ENCODE measurements around the gene PAPPA2. TPM values are rescaled to one million over a fixed set of nuclear protein-coding genes. Genes with fewer than 3 reads are reported as not detected.

Gene PAPPA2
- total and polyA plus RNA-seq, 2 of the 4 experiments (the other 2 are of a cell fraction): 0.10 to 0.18 TPM

DNA sequence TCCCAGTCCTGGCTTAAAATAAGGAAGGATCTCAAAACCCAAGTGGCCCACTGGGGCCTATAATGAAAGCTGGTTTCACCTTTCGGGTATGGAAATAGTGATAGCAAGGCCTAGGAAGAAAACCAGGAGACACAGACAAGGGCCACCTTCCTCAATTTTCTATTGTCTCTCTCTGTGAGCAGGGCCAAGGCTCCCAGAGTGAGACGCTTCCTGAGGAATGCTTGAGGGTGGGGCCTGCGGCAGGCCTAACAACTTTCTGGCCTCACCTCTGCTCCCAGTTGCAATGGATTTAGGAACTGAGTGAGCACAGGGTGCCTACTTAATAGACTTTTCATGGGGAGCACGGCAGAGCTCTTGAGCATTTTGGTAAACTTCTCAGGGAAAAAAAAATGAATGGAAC is 400.6 kb downstream of the PAPPA2 start:
- dilution Hi-C loops (cut with HindIII; ENCODE audit: low sequenced_read_pairs, unreplicated experiment) (no loop called here), intact Hi-C loops (cut with micrococcal nuclease) (no loop called here), in situ Hi-C loops (cut with MboI; ENCODE audit: low sequenced_read_pairs) (loop anchor here (25.0 kb wide), 1 partner anchor 1701 kb away; no protein-coding TSS in a partner anchor)
- no peaks in the 10 kb centered on the region for H3K9me1 ChIP-seq (ENCODE audit: insufficient read depth, low read length)
- no peaks in the 10 kb centered on the region for H3K79me1 ChIP-seq (ENCODE audit: low read depth in 1 of 2, low read length in 2 of 2)
- H2AFZ ChIP-seq (replicated peaks; ENCODE audit: low read length, poor library complexity): no peak overlapping the region
- no peak overlapping the region for H2AK9ac ChIP-seq (replicated peaks; ENCODE audit: low read depth, low read length, poor library complexity)
- H3K23ac ChIP-seq (ENCODE audit: low read depth, low read length): no peak overlapping the region
- no peak overlapping the region for H3K9ac ChIP-seq (ENCODE audit: low read depth, low read length)
- H4K91ac ChIP-seq (ENCODE audit: insufficient read depth, low read depth, low read length): no peak overlapping the region
- POLR2A ChIA-PET (ENCODE audit: unreplicated experiment): no interaction called here
- no peaks in the 10 kb centered on the region for H4K20me1 ChIP-seq (ENCODE audit: insufficient read depth, low read length)
- H2BK120ac ChIP-seq (ENCODE audit: low read depth, low read length): no peak overlapping the region
- ATAC-seq (ENCODE audit: low read depth): no peak
- 40% methylated on average over 1 of the region's 4 CpGs; no CpG with 5 or more reads in 1 of the 2 experiments for WGBS, 2 experiments (ENCODE audit: extremely low coverage in 2 of 2, insufficient read length in 1 of 2)
- no peak overlapping the region for H3K4me3 ChIP-seq (ENCODE audit: insufficient read depth, low read depth, low read length)
- no peaks in the 10 kb centered on the region for H3K36me3 ChIP-seq (ENCODE audit: control insufficient read depth, insufficient read depth, low read length)
- no peak overlapping the region for H3K18ac ChIP-seq (ENCODE audit: low read depth, low read length)
- no peak overlapping the region for H4K8ac ChIP-seq (ENCODE audit: low read depth in 2 of 2, low read length in 2 of 2)
- H4K5ac ChIP-seq (ENCODE audit: low read depth, low read length): no peak overlapping the region
- no peak overlapping the region for H2BK5ac ChIP-seq (ENCODE audit: low read depth, low read length, poor library complexity, severe bottlenecking)
- H3K27me3 ChIP-seq (ENCODE audit: control insufficient read depth, insufficient read depth, low read length): no peaks in the 10 kb centered on the region
- BruUV-seq (replicated peaks): no TSS peak
- no peak overlapping the region for H2AK5ac ChIP-seq (ENCODE audit: low read depth, low read length)
- H3K4ac ChIP-seq (ENCODE audit: low read depth, low read length): no peak overlapping the region
- TF ChIP-seq, protein P1, sequence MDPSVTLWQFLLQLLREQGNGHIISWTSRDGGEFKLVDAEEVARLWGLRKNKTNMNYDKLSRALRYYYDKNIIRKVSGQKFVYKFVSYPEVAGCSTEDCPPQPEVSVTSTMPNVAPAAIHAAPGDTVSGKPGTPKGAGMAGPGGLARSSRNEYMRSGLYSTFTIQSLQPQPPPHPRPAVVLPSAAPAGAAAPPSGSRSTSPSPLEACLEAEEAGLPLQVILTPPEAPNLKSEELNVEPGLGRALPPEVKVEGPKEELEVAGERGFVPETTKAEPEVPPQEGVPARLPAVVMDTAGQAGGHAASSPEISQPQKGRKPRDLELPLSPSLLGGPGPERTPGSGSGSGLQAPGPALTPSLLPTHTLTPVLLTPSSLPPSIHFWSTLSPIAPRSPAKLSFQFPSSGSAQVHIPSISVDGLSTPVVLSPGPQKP (IDR thresholded peaks at IDR 0.05; ENCODE audit: borderline replicate concordance, low read depth, low read length): no peak
- no peak for TF ChIP-seq RFX5 (IDR thresholded peaks at IDR 0.05; ENCODE audit: low read depth, low read length)
- TF ChIP-seq, protein P2, sequence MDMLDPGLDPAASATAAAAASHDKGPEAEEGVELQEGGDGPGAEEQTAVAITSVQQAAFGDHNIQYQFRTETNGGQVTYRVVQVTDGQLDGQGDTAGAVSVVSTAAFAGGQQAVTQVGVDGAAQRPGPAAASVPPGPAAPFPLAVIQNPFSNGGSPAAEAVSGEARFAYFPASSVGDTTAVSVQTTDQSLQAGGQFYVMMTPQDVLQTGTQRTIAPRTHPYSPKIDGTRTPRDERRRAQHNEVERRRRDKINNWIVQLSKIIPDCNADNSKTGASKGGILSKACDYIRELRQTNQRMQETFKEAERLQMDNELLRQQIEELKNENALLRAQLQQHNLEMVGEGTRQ (IDR thresholded peaks at IDR 0.05; ENCODE audit: low read depth, low read length): no peak
- no peak for TF ChIP-seq CEBPB (IDR thresholded peaks at IDR 0.05; ENCODE audit: low read depth, low read length)
- no peak for TF ChIP-seq MAFK (IDR thresholded peaks at IDR 0.05; ENCODE audit: low read depth, low read length)
- TF ChIP-seq FOS (IDR thresholded peaks at IDR 0.05; ENCODE audit: low read depth, low read length): no peak
- no peak for TF ChIP-seq MAZ (IDR thresholded peaks at IDR 0.05; ENCODE audit: borderline replicate concordance, low read depth, low read length)
- TF ChIP-seq NFE2L2 (IDR thresholded peaks at IDR 0.05; ENCODE audit: low read depth, low read length): no peak
- TF ChIP-seq SMC3 (IDR thresholded peaks at IDR 0.05; ENCODE audit: low read depth, low read length): no peak
- TF ChIP-seq RCOR1 (IDR thresholded peaks at IDR 0.05; ENCODE audit: insufficient replicate concordance, low read length): no peak
- TF ChIP-seq, protein P3, sequence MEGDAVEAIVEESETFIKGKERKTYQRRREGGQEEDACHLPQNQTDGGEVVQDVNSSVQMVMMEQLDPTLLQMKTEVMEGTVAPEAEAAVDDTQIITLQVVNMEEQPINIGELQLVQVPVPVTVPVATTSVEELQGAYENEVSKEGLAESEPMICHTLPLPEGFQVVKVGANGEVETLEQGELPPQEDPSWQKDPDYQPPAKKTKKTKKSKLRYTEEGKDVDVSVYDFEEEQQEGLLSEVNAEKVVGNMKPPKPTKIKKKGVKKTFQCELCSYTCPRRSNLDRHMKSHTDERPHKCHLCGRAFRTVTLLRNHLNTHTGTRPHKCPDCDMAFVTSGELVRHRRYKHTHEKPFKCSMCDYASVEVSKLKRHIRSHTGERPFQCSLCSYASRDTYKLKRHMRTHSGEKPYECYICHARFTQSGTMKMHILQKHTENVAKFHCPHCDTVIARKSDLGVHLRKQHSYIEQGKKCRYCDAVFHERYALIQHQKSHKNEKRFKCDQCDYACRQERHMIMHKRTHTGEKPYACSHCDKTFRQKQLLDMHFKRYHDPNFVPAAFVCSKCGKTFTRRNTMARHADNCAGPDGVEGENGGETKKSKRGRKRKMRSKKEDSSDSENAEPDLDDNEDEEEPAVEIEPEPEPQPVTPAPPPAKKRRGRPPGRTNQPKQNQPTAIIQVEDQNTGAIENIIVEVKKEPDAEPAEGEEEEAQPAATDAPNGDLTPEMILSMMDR (conservative IDR thresholded peaks at IDR 0.05; ENCODE audit: low read depth, low read length): no peak
- TF ChIP-seq RAD21 (IDR thresholded peaks at IDR 0.05; ENCODE audit: low read length): no peak
- TF ChIP-seq BHLHE40 (IDR thresholded peaks at IDR 0.05; ENCODE audit: low read depth, low read length): no peak
- TF ChIP-seq POLR2A (IDR thresholded peaks at IDR 0.05; ENCODE audit: low read depth, low read length): no peak
- TF ChIP-seq MXI1 (IDR thresholded peaks at IDR 0.05; ENCODE audit: borderline replicate concordance, low read depth, low read length): no peak
- no peak for TF ChIP-seq CHD1 (IDR thresholded peaks at IDR 0.05; ENCODE audit: low read depth, low read length)
- no peak overlapping the region for H3K14ac ChIP-seq (replicated peaks; ENCODE audit: low read depth, low read length)
- H2BK15ac ChIP-seq (ENCODE audit: low read depth, low read length): no peak overlapping the region
- H3K56ac ChIP-seq (ENCODE audit: extremely low read depth, insufficient read depth, low read length): no peak overlapping the region
- H3K4me1 ChIP-seq (ENCODE audit: control insufficient read depth, insufficient read depth, low read length): no peaks in the 10 kb centered on the region
- DNase-seq: no peak
- CTCF ChIA-PET: no interaction called here
- no peak overlapping the region for H3K4me2 ChIP-seq (ENCODE audit: low read depth, low read length)
- H2BK20ac ChIP-seq (ENCODE audit: low read depth, low read length): no peak overlapping the region
- H3K27ac ChIP-seq (ENCODE audit: insufficient read depth, low read length): no peak overlapping the region
- no peaks in the 10 kb centered on the region for H3K9me3 ChIP-seq (ENCODE audit: control insufficient read depth, insufficient read depth, low read length)
